Measurements from ENCODE around the gene FASTKD3.

Gene FASTKD3

DNA sequence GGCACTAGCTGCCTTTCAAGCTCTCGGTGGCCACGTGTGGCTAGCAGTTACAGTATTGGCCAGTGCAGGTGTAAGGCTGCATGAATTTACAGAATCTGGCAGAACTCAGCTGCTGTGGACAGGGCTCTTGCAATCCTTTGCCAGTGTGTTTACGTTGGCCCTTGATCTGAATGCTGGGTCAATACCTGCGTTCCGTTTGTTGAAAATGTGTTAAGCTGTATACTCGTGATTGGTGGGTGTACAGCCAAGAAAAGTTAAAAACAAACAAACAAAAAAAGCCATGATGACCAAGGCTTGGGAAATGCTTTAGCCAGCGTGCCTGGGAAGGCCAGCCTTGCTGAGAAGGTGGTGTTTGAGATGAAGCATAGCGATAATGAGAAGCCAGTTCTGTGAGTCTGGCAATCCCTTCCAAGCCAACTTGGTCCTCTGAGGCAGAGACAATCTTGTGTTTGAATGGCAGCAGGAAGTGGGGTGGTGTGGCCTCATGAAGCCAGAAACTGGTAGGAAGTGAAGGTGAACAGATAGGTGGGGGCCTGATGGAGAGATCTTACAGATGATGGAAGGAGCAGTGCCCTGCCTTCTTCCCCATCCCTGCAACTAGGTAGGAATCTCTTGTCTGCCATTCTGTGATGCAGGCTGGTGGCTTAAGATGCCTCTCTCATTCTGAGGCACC is 17.1 kb downstream of the FASTKD3 start:
- no peak overlapping the region for H3K4me2 ChIP-seq (ENCODE audit: low read length)
- H3K9me3 ChIP-seq (ENCODE audit: low read length): no peaks in the 10 kb centered on the region
- H3K4me3 ChIP-seq (ENCODE audit: low read depth, low read length, poor library complexity, severe bottlenecking): no peak overlapping the region

GRCh38 chr5:7851240-7851592 is 17.6 kb downstream of the FASTKD3 start:
- Histone ChIP-seq H3F3A (ENCODE audit: insufficient read depth, low read length) (no peaks in the 10 kb centered on the region), H3K4me1 (ENCODE audit: insufficient read depth, low read length, severe bottlenecking) (no peaks in the 10 kb centered on the region), H3K36me3 (ENCODE audit: insufficient read depth, low read length) (no peaks in the 10 kb centered on the region), H4K20me1 (ENCODE audit: insufficient read depth, low read length) (no peaks in the 10 kb centered on the region), H3K9me2 (ENCODE audit: low read depth, low read length) (no peaks in the 10 kb centered on the region), H3K27me3 (ENCODE audit: insufficient read depth, low read length) (no peaks in the 10 kb centered on the region), H3K9ac (ENCODE audit: low read length) (no peak overlapping the region), H3K4me2 (ENCODE audit: low read length) (no peak overlapping the region), H3K4me3 (ENCODE audit: low read depth, low read length, poor library complexity, severe bottlenecking) (no peak overlapping the region), H3K27ac (ENCODE audit: low read depth, low read length, poor library complexity, severe bottlenecking) (no peak overlapping the region), H2AFZ (ENCODE audit: low read length) (no peak overlapping the region), H3K9me3 (ENCODE audit: low read length) (no peaks in the 10 kb centered on the region), H3K79me2 (ENCODE audit: insufficient read depth, low read length) (no peaks in the 10 kb centered on the region)
- TF ChIP-seq CTCF (IDR thresholded peaks at IDR 0.05; ENCODE audit: low read length) (no peak), EZH2 (IDR thresholded peaks at IDR 0.05; ENCODE audit: borderline replicate concordance, low read length) (no peak)

More for the DNA sequence above, 17.1 kb downstream of the FASTKD3 start:
- no peak overlapping the region for H2AFZ ChIP-seq (ENCODE audit: low read length)
- no peak overlapping the region for H3K27ac ChIP-seq (ENCODE audit: low read depth, low read length, poor library complexity, severe bottlenecking)
- no peaks in the 10 kb centered on the region for H3K79me2 ChIP-seq (ENCODE audit: insufficient read depth, low read length)
- no peak for TF ChIP-seq EZH2 (IDR thresholded peaks at IDR 0.05; ENCODE audit: borderline replicate concordance, low read length)
- TF ChIP-seq CTCF (IDR thresholded peaks at IDR 0.05; ENCODE audit: low read length): no peak
- no peaks in the 10 kb centered on the region for H3K4me1 ChIP-seq (ENCODE audit: insufficient read depth, low read length, severe bottlenecking)
- no peaks in the 10 kb centered on the region for H4K20me1 ChIP-seq (ENCODE audit: insufficient read depth, low read length)
- no peaks in the 10 kb centered on the region for H3F3A ChIP-seq (ENCODE audit: insufficient read depth, low read length)
- H3K36me3 ChIP-seq (ENCODE audit: insufficient read depth, low read length): no peaks in the 10 kb centered on the region
- H3K9ac ChIP-seq (ENCODE audit: low read length): no peak overlapping the region
- H3K27me3 ChIP-seq (ENCODE audit: insufficient read depth, low read length): no peaks in the 10 kb centered on the region
- H3K9me2 ChIP-seq (ENCODE audit: low read depth, low read length): no peaks in the 10 kb centered on the region

DNA sequence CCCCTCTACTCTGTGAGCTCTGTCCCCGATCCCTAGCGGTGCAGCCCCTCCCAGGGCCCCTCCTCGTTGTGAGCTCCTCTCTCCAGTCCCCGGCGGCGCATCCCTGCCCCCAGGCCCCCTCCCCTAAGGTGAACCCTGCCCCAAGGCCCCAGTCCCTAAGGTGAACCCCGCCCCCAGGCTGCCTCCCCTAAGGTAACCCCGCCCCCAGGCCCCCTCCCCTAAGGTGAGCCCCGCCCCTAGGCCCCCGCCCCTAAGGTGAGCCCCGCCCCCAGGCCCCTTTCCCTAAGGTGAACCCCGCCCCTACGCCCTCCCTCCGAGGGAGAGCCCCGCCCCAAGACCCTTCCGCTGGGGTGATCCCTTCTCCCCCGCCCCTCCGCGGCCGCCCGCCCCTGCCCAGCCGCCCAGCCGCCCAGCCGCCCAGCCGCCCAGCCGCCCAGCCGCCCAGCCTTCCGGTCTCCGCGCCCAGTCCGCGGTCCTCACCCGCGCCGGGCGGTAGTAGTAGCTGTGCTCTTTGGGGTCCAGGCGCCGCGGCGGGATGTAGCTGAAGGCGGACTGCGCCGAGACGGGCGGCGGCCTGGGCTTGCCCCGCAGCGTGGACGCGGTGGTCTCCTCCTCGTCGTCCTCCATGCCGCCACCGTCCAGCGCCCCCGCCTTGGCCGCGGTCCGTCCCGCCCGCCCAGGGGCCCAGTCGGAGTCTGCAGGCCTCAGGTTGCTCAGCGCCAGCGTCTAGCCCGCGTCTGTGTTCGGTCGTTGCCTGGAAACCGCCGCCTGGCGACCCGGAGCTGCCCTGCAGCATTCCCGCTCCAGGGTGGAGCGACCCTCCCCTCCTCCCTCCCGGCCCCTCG is 18.2 kb downstream of the FASTKD3 start, which contains the start of gene CFAP90:
CFAP90 (minus strand) TSS at position 739 of the 845 bp plus-strand sequence; CDS start at position 627, 112 bp downstream.
- H3K27ac ChIP-seq (ENCODE audit: low read depth, low read length, poor library complexity, severe bottlenecking): no peak within 1 kb of the TSS
- H3K27me3 ChIP-seq (ENCODE audit: insufficient read depth, low read length): no peaks in the 10 kb centered on the region
- no peaks in the 10 kb centered on the region for H3F3A ChIP-seq (ENCODE audit: insufficient read depth, low read length)
- no peak within 1 kb of the TSS for H3K4me3 ChIP-seq (ENCODE audit: low read depth, low read length, poor library complexity, severe bottlenecking)
- H3K4me1 ChIP-seq (ENCODE audit: insufficient read depth, low read length, severe bottlenecking): no peaks in the 10 kb centered on the region
- H3K79me2 ChIP-seq (ENCODE audit: insufficient read depth, low read length): no peaks in the 10 kb centered on the region
- no peaks in the 10 kb centered on the region for H3K36me3 ChIP-seq (ENCODE audit: insufficient read depth, low read length)
- H3K9me2 ChIP-seq (ENCODE audit: low read depth, low read length): no peaks in the 10 kb centered on the region
- TF ChIP-seq EZH2 (IDR thresholded peaks at IDR 0.05; ENCODE audit: borderline replicate concordance, low read length) (no peak), CTCF (IDR thresholded peaks at IDR 0.05; ENCODE audit: low read length) (no peak)
- no peaks in the 10 kb centered on the region for H3K9me3 ChIP-seq (ENCODE audit: low read length)
- H2AFZ ChIP-seq (ENCODE audit: low read length): no peak within 1 kb of the TSS
- no peak within 1 kb of the TSS for H3K9ac ChIP-seq (ENCODE audit: low read length)
- no peaks in the 10 kb centered on the region for H4K20me1 ChIP-seq (ENCODE audit: insufficient read depth, low read length)
- no peak within 1 kb of the TSS for H3K4me2 ChIP-seq (ENCODE audit: low read length)
